Loucy (cell line): ENCODE measurements around the gene MCF2L2.

Source experiments
- CTCF ChIP-seq: fragments of 200-600 bp; sonication (generic); conservative IDR thresholded peaks from 2 replicates; pipeline ENCODE4 v1.5.1; 2014; ENCODE audit warnings: mild to moderate bottlenecking, antibody characterized with exemption, low read length
- EZH2phosphoT487 ChIP-seq: fragments of 200-600 bp; IDR thresholded peaks from 2 replicates; pipeline ENCODE4 v1.6.1; 2018; ENCODE audit warnings: antibody characterized with exemption, mild to moderate bottlenecking, moderate library complexity, borderline replicate concordance

GRCh38 chr3:183217548-183218332, 210.7 kb downstream of the MCF2L2 start:
- no peak for TF ChIP-seq CTCF
- TF ChIP-seq EZH2phosphoT487: no peak
